ENCODE data around the gene SPESP1. TPM values are rescaled to one million over a fixed set of nuclear protein-coding genes. Genes with fewer than 3 reads are reported as not detected.

SPESP1 gene
- total RNA-seq, result 0.92 and 1.5 TPM in 2 replicates

GRCh38 chr15:68930268-68931022, at the start of gene SPESP1:
TSS of gene SPESP1 (plus strand) at chr15:68930525. CDS start at chr15:68930654, 129 bp downstream.
- no peak for DNase-seq (ENCODE audit: extremely low read depth, low read depth, low spot score)

- DNase-seq (ENCODE audit: extremely low read depth, low read depth, low spot score), result no peak
Observed at GRCh38 chr15:68885070-68885469, 45.3 kb upstream of the SPESP1 start.

GRCh38 chr15:68887120-68887519, 43.2 kb upstream of the SPESP1 start:
- DNase-seq (ENCODE audit: extremely low read depth, low read depth, low spot score), result no peak

GRCh38 chr15:68887819-68888218, 42.5 kb upstream of the SPESP1 start:
- DNase-seq (ENCODE audit: extremely low read depth, low read depth, low spot score), result no peak

- DNase-seq (ENCODE audit: extremely low read depth, low read depth, low spot score), result no peak
Observed at GRCh38 chr15:68888419-68888818, 41.9 kb upstream of the SPESP1 start.

- no peak for DNase-seq (ENCODE audit: extremely low read depth, low read depth, low spot score)
Observed at GRCh38 chr15:68894208-68894607, 36.1 kb upstream of the SPESP1 start.

GRCh38 chr15:68896178-68896577, 34.1 kb upstream of the SPESP1 start:
- no peak for DNase-seq (ENCODE audit: extremely low read depth, low read depth, low spot score)

GRCh38 chr15:68897016-68897415, 33.3 kb upstream of the SPESP1 start:
- DNase-seq (ENCODE audit: extremely low read depth, low read depth, low spot score), result no peak

GRCh38 chr15:68900027-68900426, 30.3 kb upstream of the SPESP1 start:
- no peak for DNase-seq (ENCODE audit: extremely low read depth, low read depth, low spot score)

GRCh38 chr15:68907396-68907923, 22.9 kb upstream of the SPESP1 start:
- no peak for DNase-seq (ENCODE audit: extremely low read depth, low read depth, low spot score)

- DNase-seq (ENCODE audit: extremely low read depth, low read depth, low spot score), result no peak
Observed at GRCh38 chr15:68909601-68910100, 20.7 kb upstream of the SPESP1 start.

- no peak for DNase-seq (ENCODE audit: extremely low read depth, low read depth, low spot score)
Observed at GRCh38 chr15:68910341-68910740, 20.0 kb upstream of the SPESP1 start.

GRCh38 chr15:68910816-68911215, 19.5 kb upstream of the SPESP1 start:
- DNase-seq (ENCODE audit: extremely low read depth, low read depth, low spot score), result no peak

GRCh38 chr15:68921926-68922325, 8.4 kb upstream of the SPESP1 start:
- DNase-seq (ENCODE audit: extremely low read depth, low read depth, low spot score), result no peak

GRCh38 chr15:68924866-68925560, 5.3 kb upstream of the SPESP1 start:
- peak; percentile 16 for DNase-seq (ENCODE audit: extremely low read depth, low read depth, low spot score)

- DNase-seq (ENCODE audit: extremely low read depth, low read depth, low spot score), result no peak
Observed at GRCh38 chr15:68933001-68933400, 2.7 kb downstream of the SPESP1 start.

- DNase-seq (ENCODE audit: extremely low read depth, low read depth, low spot score), result no peak
Observed at GRCh38 chr15:68934341-68934740, 4.0 kb downstream of the SPESP1 start.

- no peak for DNase-seq (ENCODE audit: extremely low read depth, low read depth, low spot score)
Observed at GRCh38 chr15:68935400-68935937, 5.1 kb downstream of the SPESP1 start.

- no peak for DNase-seq (ENCODE audit: extremely low read depth, low read depth, low spot score)
Observed at GRCh38 chr15:68939501-68939900, 9.2 kb downstream of the SPESP1 start.

GRCh38 chr15:68951813-68952212, 21.5 kb downstream of the SPESP1 start:
- DNase-seq (ENCODE audit: extremely low read depth, low read depth, low spot score), result no peak

- no peak for DNase-seq (ENCODE audit: extremely low read depth, low read depth, low spot score)
Observed at GRCh38 chr15:68957696-68958095, 27.4 kb downstream of the SPESP1 start.

Measured in glomerular endothelial cell (primary cell).